ENCODE results near the gene DNAJC9.

Gene DNAJC9

GRCh38 chr10:73219384-73219783 is 27.7 kb downstream of the DNAJC9 start:
- Mint-ChIP-seq H3K27me3 (ENCODE audit: low read depth) (no peaks in the 10 kb centered on the region), H3K4me1 (no peaks in the 10 kb centered on the region), H3K4me3 (no peak overlapping the region), H3K27ac (no peak overlapping the region), H3K36me3 (ENCODE audit: low read depth) (peaks cover 64% of the 10 kb centered on the region), H3K9me3 (no peaks in the 10 kb centered on the region)
- TF ChIP-seq CTCF (IDR thresholded peaks at IDR 0.05; ENCODE audit: unreplicated experiment in 3 of 3): no peak

GRCh38 chr10:73218431-73219191 is 28.4 kb downstream of the DNAJC9 start:
- TF ChIP-seq CTCF (IDR thresholded peaks at IDR 0.05; ENCODE audit: unreplicated experiment in 3 of 3): peak in 1 of 3 experiments; percentile 13
- Mint-ChIP-seq H3K36me3 (ENCODE audit: low read depth) (peaks cover 70% of the 10 kb centered on the region), H3K27me3 (ENCODE audit: low read depth) (no peaks in the 10 kb centered on the region), H3K27ac (no peak overlapping the region), H3K4me3 (no peak overlapping the region), H3K9me3 (no peaks in the 10 kb centered on the region), H3K4me1 (no peaks in the 10 kb centered on the region)

GRCh38 chr10:73217628-73218027 is 29.4 kb downstream of the DNAJC9 start:
- no peaks in the 10 kb centered on the region for H3K4me1 Mint-ChIP-seq
- H3K9me3 Mint-ChIP-seq: no peaks in the 10 kb centered on the region
- TF ChIP-seq CTCF (IDR thresholded peaks at IDR 0.05; ENCODE audit: unreplicated experiment in 3 of 3): no peak
- H3K4me3 Mint-ChIP-seq: no peak overlapping the region
- no peak overlapping the region for H3K27ac Mint-ChIP-seq
- H3K36me3 Mint-ChIP-seq (ENCODE audit: low read depth): peaks cover 78% of the 10 kb centered on the region
- H3K27me3 Mint-ChIP-seq (ENCODE audit: low read depth): no peaks in the 10 kb centered on the region

- Mint-ChIP-seq H3K36me3 (ENCODE audit: low read depth) (peaks cover 71% of the 10 kb centered on the region), H3K27me3 (ENCODE audit: low read depth) (no peaks in the 10 kb centered on the region), H3K9me3 (no peaks in the 10 kb centered on the region), H3K4me3 (no peak overlapping the region), H3K27ac (no peak overlapping the region), H3K4me1 (no peaks in the 10 kb centered on the region)
- TF ChIP-seq CTCF (IDR thresholded peaks at IDR 0.05; ENCODE audit: unreplicated experiment in 3 of 3): no peak
These were observed 31.3 kb downstream of the DNAJC9 start for GRCh38 chr10:73215749-73216148.

GRCh38 chr10:73211106-73211811 is 35.8 kb downstream of the DNAJC9 start:
- Mint-ChIP-seq H3K27ac (peak overlapping the region in 1 of 3 experiments; percentile 76), H3K36me3 (ENCODE audit: low read depth) (peaks cover 55% of the 10 kb centered on the region), H3K4me3 (no peak overlapping the region), H3K9me3 (no peaks in the 10 kb centered on the region), H3K27me3 (ENCODE audit: low read depth) (no peaks in the 10 kb centered on the region), H3K4me1 (no peaks in the 10 kb centered on the region)
- TF ChIP-seq CTCF (IDR thresholded peaks at IDR 0.05; ENCODE audit: unreplicated experiment in 3 of 3): no peak
